PC-9 (cell line): ENCODE measurements around the gene COL4A6. TPM values are rescaled to one million over a fixed set of nuclear protein-coding genes. Genes with fewer than 3 reads are reported as not detected.

Experiments
- BruUV-seq: library from RNA; stranded (reverse); fragments of 400-500 nt; replicated peaks from 2 replicates; lab custom pipeline; 2021; lab: Mats Ljungman, UMichigan
- CTCF ChIA-PET: fragments of 300-600 bp; sonication (Branson Sonifier 250); formaldehyde crosslinking; loops from one replicate; lab custom pipeline; 2022; ENCODE audit warnings: antibody characterized with exemption; lab: Charles Lee
- POLR2A ChIA-PET: fragments of 300-600 bp; sonication (Branson Sonifier 250); formaldehyde crosslinking; loops from one replicate; lab custom pipeline; 2022; ENCODE audit warnings: antibody characterized with exemption; ENCODE audit not compliant: unreplicated experiment; lab: Charles Lee
- DNase-seq, 2 experiments: peaks; one replicate each; pipeline versions ENCODE4 v3.0.0 to v3.0.0-alpha.2; 2015 to 2022; ENCODE audit warnings: mixed read lengths in 1 of 2
- H2AFZ ChIP-seq: fragments of 200-600 bp; sonication (generic); 2 replicates; pipeline ENCODE4 v1.8.1; 2017; ENCODE audit warnings: antibody characterized with exemption
- H3F3A ChIP-seq: fragments of 200-600 bp; sonication (generic); 2 replicates; pipeline ENCODE4 v1.8.1; 2017; ENCODE audit warnings: antibody characterized with exemption, mild to moderate bottlenecking, low read depth; ENCODE audit not compliant: insufficient read depth
- H3K27ac ChIP-seq: fragments of 200-600 bp; sonication (generic); 2 replicates; pipeline ENCODE4 v1.6.1; 2016; ENCODE audit warnings: mixed run types
- H3K27me3 ChIP-seq: fragments of 200-600 bp; sonication (generic); 2 replicates; pipeline ENCODE4 v1.6.1; 2016; ENCODE audit warnings: low read depth, mixed run types; ENCODE audit not compliant: insufficient read depth
- H3K36me3 ChIP-seq: fragments of 200-600 bp; sonication (generic); 2 replicates; pipeline ENCODE4 v1.6.1; 2016; ENCODE audit warnings: low read depth, mixed run types
- H3K4me1 ChIP-seq: fragments of 200-600 bp; sonication (generic); replicated peaks from 2 replicates; pipeline ENCODE4 v1.6.1; 2016; ENCODE audit warnings: mixed run types; ENCODE audit not compliant: insufficient read depth
- H3K4me2 ChIP-seq: fragments of 200-600 bp; sonication (generic); 2 replicates; pipeline ENCODE4 v1.6.1; 2017; ENCODE audit warnings: mixed run types
- H3K4me3 ChIP-seq: fragments of 200-600 bp; sonication (generic); 2 replicates; pipeline ENCODE4 v1.6.1; 2016; ENCODE audit warnings: mixed run types
- H3K79me2 ChIP-seq: fragments of 200-600 bp; sonication (generic); 2 replicates; pipeline ENCODE4 v1.6.1; 2017; ENCODE audit warnings: low read depth, mixed run types
- H3K9me2 ChIP-seq: fragments of 200-600 bp; sonication (generic); 2 replicates; pipeline ENCODE4 v1.8.1; 2017; ENCODE audit warnings: mild to moderate bottlenecking; ENCODE audit not compliant: insufficient read depth
- H3K9me3 ChIP-seq: fragments of 200-600 bp; sonication (generic); 2 replicates; pipeline ENCODE4 v1.8.1; 2016; ENCODE audit warnings: low read depth; ENCODE audit not compliant: insufficient read depth
- H4K20me1 ChIP-seq: fragments of 200-600 bp; sonication (generic); 2 replicates; pipeline ENCODE4 v1.8.1; 2017; ENCODE audit not compliant: insufficient read depth
- EZH2 ChIP-seq: fragments of 200-600 bp; sonication (generic); IDR thresholded peaks from 2 replicates; pipeline ENCODE4 v1.8.0; 2017; ENCODE audit warnings: antibody characterized with exemption, low read depth
- intact Hi-C: fragments of 100-400 bp; cut with micrococcal nuclease; formaldehyde crosslinking; loops from one replicate; pipeline ENCODE4 v1.10.0; 2022; ENCODE audit not compliant: unreplicated experiment
- total RNA-seq: library from RNA; stranded (reverse); gene quantifications from 2 replicates; pipeline ENCODE4 v1.2.3, GENCODE V29; 2021
- TF ChIP-seq, protein P1 (sequence below): fragments of 200-600 bp; sonication (generic); conservative IDR thresholded peaks from 2 replicates; pipeline ENCODE4 v1.6.1; 2017; ENCODE audit warnings: mixed run types, antibody characterized with exemption, mild to moderate bottlenecking, moderate library complexity

The COL4A6 gene
- total RNA-seq, 1 experiment from 2014 or later, result 15.5 TPM

DNA sequence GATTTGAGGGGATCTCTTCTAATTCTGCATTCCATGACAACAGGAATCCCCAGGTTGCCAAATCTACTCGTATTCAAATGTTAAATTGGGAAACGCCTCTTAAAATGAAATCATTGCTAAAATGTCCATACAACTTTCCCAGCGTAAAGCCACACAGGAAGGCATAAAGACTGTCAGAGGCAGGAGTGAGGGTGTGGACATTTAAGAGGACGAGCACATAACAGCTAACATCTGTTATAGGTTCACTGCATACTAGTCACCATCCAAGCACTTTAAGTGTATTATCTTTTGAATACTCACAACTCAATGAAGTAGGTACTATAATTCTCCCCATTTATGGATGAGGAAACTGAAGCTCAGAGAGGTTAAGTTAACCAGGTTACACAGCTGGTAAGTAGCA is 311.1 kb downstream of the COL4A6 start:
- Histone ChIP-seq H3K79me2 (no peaks in the 10 kb centered on the region), H3K4me1 (no peaks in the 10 kb centered on the region), H3K9me3 (no peaks in the 10 kb centered on the region), H3K4me3 (no peak overlapping the region), H3K4me2 (no peak overlapping the region), H3K27me3 (no peaks in the 10 kb centered on the region), H3K27ac (no peak overlapping the region), H2AFZ (no peak overlapping the region), H3K9me2 (no peaks in the 10 kb centered on the region), H4K20me1 (no peaks in the 10 kb centered on the region), H3K36me3 (no peaks in the 10 kb centered on the region), H3F3A (peaks cover 6% of the 10 kb centered on the region; the same call in 1 of the 2 replicates)
- intact Hi-C loops, result no loop called here
- ChIA-PET POLR2A (no interaction called here), CTCF (no interaction called here)
- BruUV-seq, result no TSS peak
- DNase-seq, result no peak
- TF ChIP-seq, protein P1, sequence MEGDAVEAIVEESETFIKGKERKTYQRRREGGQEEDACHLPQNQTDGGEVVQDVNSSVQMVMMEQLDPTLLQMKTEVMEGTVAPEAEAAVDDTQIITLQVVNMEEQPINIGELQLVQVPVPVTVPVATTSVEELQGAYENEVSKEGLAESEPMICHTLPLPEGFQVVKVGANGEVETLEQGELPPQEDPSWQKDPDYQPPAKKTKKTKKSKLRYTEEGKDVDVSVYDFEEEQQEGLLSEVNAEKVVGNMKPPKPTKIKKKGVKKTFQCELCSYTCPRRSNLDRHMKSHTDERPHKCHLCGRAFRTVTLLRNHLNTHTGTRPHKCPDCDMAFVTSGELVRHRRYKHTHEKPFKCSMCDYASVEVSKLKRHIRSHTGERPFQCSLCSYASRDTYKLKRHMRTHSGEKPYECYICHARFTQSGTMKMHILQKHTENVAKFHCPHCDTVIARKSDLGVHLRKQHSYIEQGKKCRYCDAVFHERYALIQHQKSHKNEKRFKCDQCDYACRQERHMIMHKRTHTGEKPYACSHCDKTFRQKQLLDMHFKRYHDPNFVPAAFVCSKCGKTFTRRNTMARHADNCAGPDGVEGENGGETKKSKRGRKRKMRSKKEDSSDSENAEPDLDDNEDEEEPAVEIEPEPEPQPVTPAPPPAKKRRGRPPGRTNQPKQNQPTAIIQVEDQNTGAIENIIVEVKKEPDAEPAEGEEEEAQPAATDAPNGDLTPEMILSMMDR, result no peak

GRCh38 chrX:108126661-108127060 is 311.6 kb downstream of the COL4A6 start:
- ChIA-PET CTCF (no interaction called here), POLR2A (no interaction called here)
- H3K9me2 ChIP-seq, result no peaks in the 10 kb centered on the region
- H3F3A ChIP-seq, result peaks cover 3% of the 10 kb centered on the region; the same call in 1 of the 2 replicates
- H3K9me3 ChIP-seq, result no peaks in the 10 kb centered on the region
- TF ChIP-seq, protein P1, result no peak
- no peak for TF ChIP-seq EZH2
- no peaks in the 10 kb centered on the region for H3K79me2 ChIP-seq
- no peak for DNase-seq
- H4K20me1 ChIP-seq, result no peaks in the 10 kb centered on the region
- no peak overlapping the region for H3K4me3 ChIP-seq
- H3K36me3 ChIP-seq, result no peaks in the 10 kb centered on the region
- no TSS peak for BruUV-seq
- no peaks in the 10 kb centered on the region for H3K4me1 ChIP-seq
- no peak overlapping the region for H3K4me2 ChIP-seq
- no peak overlapping the region for H3K27ac ChIP-seq
- intact Hi-C loops, result no loop called here
- no peaks in the 10 kb centered on the region for H3K27me3 ChIP-seq
- H2AFZ ChIP-seq, result no peak overlapping the region

GRCh38 chrX:108123591-108124366 is 314.4 kb downstream of the COL4A6 start:
- H3F3A ChIP-seq, result no peaks in the 10 kb centered on the region
- no peaks in the 10 kb centered on the region for H3K9me2 ChIP-seq
- BruUV-seq, result no TSS peak
- H3K4me2 ChIP-seq, result no peak overlapping the region
- H3K4me1 ChIP-seq, result no peaks in the 10 kb centered on the region
- no peak for TF ChIP-seq EZH2
- TF ChIP-seq, protein P1, result no peak
- H3K4me3 ChIP-seq, result no peak overlapping the region
- H3K9me3 ChIP-seq, result no peaks in the 10 kb centered on the region
- POLR2A ChIA-PET, result no interaction called here
- H3K79me2 ChIP-seq, result no peaks in the 10 kb centered on the region
- DNase-seq, result no peak
- CTCF ChIA-PET, result no interaction called here
- no peak overlapping the region for H2AFZ ChIP-seq
- H3K27me3 ChIP-seq, result no peaks in the 10 kb centered on the region
- no peak overlapping the region for H3K27ac ChIP-seq
- no peaks in the 10 kb centered on the region for H3K36me3 ChIP-seq
- no peaks in the 10 kb centered on the region for H4K20me1 ChIP-seq
- intact Hi-C loops, result no loop called here
